Right hindlimb (tissue), 1 donor: ENCODE measurements around the gene HSBP1L1.
"Not testable (repeated sequence)": the region's sequence is repeated elsewhere in the genome, so short reads cannot be mapped to it uniquely, and the experiment has no call there.

ENCODE experiments used
- DNase-seq: peaks from one replicate; pipeline ENCODE4 v3.0.0-alpha.2; 2018

HSBP1L1 gene

DNA sequence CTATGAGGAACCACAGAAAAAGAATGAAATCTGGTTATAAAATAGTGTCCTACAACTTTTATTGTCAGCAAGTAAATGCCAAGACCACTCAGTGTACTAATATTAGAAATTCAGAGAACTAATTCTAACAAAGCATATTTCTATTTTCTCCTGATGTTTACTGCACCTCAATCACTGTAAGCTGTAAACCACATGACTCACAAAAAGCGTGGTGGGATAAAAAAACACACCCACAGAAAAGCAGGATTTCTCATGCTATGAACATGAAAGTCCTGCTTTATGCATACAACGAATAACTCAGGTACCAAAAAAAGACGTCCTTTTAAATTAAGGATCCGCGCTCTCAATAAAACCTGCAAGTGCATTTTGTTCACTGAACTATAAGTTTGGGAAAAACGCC lies 23.1 kb downstream of the HSBP1L1 start:
- DNase-seq: no peak

DNA sequence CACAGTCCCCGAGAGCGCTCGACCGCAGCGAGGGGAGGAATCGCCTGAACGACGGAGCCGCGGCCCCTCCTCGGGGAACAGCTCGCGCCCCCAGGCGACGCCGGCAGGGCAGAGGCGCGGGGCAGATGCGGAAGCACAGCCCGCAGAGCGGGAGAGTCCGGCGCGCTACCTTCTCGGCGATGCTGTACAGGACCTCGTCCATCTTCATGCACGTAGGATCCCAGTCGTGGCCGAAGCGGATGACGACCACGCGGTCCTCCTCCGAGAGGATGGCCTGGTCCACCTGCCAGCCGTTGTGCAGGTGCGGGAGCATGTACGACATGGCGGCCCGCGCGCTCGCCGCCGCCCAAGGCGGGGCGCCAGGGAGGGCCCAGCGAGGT lies 23.6 kb downstream of the HSBP1L1 start:
- no peak for DNase-seq

DNA sequence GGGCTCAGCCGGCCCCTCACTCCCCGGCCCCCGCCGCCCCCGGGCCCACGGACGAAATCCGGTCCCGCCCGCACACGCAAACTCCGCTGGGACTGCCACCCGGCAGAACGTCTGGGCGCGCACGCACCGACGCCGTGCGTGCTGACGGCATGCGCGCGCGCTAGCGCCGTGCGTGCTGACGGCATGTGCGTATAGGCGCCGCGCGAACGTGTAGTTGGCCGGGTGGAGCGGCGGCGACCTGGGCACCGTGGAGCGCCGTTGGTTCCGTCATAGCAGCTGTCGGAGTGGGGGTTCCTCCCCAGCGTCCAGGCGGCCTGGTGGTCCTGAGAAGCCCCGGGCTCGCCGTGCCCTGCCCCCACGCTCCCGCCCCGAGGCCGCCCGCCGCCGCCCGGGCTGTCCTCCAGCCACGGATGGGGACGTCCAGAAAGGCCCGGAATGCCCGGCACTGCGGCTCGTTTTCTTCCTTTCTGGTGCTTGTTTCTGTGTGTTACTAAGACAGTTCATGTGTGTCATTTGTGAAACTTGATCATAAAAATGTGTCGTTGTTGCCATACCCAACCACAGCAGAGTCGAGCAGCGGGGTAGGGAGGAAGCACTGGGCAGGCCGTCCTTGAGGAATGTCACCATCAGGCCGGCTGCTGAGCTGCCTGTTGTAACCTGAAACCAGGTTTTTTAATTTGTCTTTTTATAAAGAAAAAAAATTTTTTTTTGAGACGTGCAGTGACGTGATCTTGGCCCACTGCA lies 24.2 kb downstream of the HSBP1L1 start, which contains the start of gene TXNL4A:
TSS of gene TXNL4A (minus strand) at position 113 of the 744 bp plus-strand sequence. CDS start 171 bp downstream, outside the sequence.
- peak; percentile 91 for DNase-seq

DNA sequence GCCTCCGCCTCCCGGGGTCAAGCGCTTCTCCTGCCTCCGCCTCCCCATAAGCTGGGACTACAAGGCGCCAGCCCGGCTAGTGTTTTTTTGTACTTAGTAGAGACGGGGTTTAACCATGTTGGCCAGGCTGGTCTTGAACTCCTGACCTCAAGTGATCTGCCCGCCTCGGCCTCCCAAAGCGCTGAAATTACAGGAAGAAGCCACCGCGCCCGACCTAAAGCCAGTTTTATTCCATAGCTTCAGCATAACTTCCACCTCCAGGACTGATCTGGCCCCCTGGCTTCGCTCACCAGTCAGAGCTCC lies 24.7 kb downstream of the HSBP1L1 start:
- no peak for DNase-seq

DNA sequence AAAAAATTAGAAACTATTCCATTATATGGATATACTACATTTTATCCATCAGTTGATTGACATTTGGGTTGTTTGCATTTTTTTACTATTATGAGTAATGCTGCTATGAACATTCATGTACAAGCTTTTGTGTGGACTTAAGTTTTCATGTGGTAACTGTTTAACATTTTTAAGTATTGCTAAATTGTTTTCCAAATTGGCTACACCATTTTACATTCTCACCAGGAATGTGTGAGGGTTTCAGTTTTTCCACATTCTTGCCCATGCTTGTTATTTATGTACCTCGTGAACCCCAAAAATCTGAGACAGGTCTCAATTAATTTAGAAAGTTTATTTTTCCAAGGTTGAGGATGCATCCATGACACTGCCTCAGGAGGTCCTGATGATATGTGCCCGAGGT lies 27.1 kb downstream of the HSBP1L1 start:
- DNase-seq: no peak

DNA sequence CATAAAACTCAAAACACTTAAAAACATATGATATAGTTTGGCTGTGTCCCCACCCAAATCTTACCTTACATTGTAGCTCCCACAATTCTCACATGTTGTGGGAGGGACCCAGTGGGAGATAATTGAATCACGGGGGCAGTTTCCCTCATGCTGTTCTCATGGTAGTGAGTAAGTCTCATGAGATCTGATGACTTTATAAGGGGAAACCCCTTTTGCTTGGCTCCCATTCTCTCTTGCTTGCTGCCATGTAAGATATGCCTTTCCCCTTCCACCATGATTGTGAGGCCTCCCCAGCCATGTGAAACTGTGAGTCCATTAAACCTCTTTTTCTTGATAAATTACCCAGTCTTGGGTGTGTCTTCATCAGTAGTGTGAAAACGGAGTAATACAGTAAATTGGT lies 35.3 kb downstream of the HSBP1L1 start:
- DNase-seq: not testable (repeated sequence)

DNA sequence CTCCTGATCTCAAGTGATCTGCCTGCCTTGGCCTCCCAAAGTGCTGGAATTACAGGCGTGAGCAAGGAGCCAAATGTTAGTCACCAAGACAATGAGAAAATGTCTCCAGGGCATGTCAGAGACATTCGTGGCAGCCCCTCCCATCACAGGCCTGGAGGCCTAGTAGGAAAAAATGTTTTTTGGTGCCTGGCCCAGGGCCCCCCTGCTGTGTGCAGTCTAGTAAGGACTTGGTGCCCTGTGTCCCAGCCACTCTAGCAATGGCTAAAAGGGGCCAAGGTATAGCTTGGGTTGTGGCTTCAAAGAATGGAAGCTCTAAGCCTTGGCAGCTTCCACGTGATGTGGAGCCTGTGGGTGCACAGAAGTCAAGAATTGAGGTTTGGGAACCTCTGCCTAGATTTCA lies 36.4 kb downstream of the HSBP1L1 start:
- DNase-seq: no peak

DNA sequence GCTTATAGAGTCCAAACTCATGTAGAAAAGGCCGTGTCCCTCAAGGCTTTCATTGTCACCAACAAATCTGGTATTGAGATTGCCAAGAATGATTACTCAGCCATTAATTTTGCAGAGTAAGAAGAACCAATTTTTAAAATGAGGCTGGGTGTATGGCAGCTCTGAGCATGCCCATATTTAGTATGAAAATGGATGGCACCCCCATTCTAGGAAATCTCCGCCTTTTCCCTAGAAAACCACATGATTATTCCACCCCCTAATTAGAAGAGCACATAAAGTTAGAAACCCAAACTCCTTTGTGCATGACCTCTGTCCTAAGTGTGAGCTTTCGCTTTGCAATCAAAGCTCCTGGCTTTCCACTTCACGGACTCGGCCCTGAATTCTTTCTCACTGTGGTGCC lies 38.0 kb downstream of the HSBP1L1 start:
- no peak for DNase-seq

DNA sequence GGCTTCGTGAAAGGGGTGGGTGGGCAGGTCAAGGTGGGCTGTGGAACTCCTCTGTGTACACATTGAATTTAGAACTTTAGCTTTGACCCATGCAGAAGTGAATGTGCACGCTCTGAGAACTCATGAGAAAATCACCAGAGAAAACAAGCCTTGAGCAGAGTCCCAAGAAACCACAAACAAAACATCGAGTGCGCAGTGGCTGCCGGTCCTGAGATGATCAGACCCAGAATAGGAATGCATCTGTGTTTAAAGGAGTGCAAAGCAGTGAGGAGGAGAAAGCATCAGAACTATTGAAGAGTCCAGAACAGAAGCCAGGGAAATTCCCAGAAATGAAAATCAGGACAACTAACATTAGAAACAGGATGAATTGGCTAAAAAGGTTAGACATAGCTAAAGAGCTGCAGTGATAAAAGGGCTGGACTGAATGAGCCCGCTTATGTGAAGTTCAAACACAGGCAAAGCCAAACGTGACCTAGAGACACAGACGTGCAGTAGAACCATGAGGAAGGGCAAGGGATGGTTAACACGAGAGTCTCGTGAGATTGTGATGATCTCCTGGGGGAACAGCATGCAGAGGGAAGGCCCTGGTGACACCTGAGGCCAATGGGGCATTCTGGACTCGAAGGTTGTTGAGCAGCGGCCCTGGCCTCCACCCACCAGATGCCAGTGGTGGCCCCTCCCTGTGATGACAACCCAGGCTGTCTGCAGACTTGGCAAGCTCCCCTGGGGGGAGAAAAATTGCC lies 40.3 kb downstream of the HSBP1L1 start:
- DNase-seq: no peak

DNA sequence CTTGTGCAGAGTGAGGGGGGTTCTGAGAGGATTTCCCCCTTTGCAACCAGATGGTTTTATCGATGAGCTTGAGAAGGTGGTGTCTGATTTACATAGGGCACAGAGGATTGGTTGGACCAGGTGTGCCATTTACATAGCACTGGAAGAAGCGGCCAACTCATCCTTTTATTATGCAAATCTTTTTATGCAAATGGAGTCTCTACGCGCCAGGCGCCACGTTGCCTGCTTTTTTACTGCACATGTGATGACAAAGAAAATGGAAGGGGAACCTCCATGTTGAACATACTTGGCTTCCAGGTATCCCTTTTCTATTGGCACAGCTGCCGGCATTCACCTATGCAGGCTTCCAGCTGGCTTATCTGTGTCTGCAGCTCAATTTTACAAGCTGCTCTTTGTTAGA lies 42.3 kb downstream of the HSBP1L1 start:
- no peak for DNase-seq

DNA sequence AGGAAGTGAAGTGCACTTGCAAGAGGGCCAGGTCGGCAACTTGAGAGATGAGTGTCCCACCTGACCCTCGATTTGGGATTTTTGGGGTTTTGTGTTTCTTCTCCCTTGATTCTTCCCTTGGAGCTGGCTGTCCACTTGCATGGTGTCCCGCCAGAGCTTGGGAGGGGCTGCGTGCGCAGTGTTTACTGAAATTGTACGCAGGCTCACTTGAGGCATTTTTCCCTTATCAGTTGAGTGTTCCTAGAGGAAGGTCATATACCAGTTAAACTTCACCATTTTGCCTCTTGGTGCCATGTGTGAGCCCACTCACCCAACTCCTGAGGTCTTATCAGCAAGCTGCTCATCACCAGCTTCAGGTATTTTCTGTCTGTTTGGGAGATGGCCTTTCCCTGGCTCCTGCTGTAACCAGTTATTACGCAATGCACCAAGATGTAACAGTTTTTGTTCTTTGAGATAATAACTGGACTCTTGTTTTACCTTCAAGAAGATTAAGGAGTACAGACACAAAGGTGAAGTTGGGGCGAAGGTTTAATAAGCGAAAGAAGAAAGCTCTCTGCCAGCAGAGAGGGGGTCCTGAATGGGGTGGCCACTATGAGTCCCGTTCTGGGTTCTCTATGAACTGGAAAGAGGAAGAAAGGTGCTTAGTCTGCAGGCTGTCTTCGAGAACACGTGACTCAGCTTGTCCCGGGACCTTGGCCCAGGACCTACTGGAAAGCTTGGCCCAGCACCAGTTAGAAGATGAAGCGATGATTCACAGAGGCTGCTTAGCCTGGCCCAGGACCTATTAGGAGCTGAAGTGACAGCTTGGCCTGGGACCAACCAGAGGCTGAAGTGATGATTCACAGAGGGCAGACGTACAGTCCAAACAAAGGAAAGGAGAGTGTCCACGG lies 45.5 kb downstream of the HSBP1L1 start:
- no peak for DNase-seq

DNA sequence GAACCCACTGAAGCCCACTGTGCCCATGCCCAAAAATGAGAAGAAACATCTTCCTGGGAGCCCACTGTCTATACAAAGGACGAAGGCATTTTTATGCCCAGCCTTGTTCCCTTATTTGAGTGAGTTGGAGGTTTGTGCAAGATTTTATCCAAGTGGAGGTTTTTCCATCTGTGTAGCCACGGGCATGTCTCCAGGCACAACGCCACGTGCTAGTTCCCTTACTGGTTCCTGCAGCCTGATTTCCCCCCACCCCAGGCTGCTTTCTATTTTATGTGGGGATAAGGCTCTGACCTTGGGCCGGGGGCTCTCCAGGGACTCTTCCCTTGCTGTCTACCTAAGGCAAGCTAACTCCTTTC lies 46.1 kb downstream of the HSBP1L1 start:
- DNase-seq: no peak

DNA sequence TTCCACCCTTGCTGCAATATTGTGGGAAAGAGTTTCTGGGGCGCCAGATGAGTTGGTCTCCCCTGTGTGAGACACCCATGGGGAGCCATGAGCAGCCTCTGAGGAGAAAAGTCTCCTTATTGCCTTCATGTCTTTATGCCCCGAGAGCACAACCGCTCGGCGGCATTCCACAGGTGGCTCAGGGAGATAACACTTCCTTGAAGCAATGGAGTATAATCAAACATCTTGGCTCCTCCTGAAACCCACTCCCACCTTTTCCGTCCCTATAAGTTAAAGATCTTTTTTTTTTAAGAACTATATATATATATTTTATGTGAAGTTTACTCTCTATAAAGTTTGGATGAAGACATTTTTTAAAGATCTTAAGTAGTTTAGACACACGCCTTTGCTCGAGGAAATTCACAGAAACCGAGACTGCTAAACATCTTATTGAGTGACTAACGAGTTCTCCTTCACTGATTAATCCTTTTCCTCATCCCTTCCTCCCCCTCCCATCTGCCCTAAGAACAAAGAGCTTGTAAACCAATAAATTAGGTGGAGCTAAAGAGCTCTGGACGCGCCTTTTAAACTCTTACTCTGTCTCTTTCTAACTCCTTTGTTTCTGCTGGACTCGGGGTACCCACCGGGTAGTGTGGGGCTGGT lies 47.2 kb downstream of the HSBP1L1 start:
- DNase-seq: not testable (repeated sequence)

DNA sequence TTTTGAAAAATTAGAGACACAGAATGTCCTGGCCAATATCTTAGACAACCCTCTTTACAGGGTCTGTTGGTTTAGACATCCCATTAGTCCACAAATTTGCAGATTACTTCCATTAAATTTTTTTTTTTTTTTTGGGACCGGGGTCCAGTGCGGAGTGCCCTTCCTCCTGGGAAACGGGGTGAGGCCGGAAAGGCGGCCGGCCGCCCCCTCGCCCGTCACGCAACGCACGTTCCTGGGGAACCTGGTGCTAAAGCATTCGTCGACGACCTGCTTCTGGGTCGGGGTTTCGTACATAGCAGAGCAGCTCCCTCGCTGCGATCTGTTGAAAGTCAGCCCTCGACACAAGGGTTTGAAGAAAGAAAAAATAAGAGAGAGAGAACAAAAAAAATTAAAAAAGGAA lies 48.3 kb downstream of the HSBP1L1 start:
- no peak for DNase-seq
